GM18508 (cell line): ENCODE data around the gene PRMT7.
"Not testable (repeated sequence)": the region's sequence is repeated elsewhere in the genome, so short reads cannot be mapped to it uniquely, and the experiment has no call there.

Source experiments
- ATAC-seq: cut with Tn5 transposase; IDR thresholded peaks from one replicate; pipeline ENCODE4 v1.9.1; 2021; ENCODE audit warnings: moderate number of reproducible peaks; ENCODE audit not compliant: insufficient read depth, unreplicated experiment

Gene PRMT7

GRCh38 chr16:68282064-68282452, 28.8 kb upstream of the PRMT7 start:
- no peak for ATAC-seq

- ATAC-seq: no peak
These were observed 27.5 kb upstream of the PRMT7 start for GRCh38 chr16:68283346-68283745.

- no peak for ATAC-seq
These were observed 26.8 kb upstream of the PRMT7 start for GRCh38 chr16:68283801-68284598.

GRCh38 chr16:68284847-68285246, 26.0 kb upstream of the PRMT7 start:
- ATAC-seq: no peak

- no peak for ATAC-seq
These were observed 25.1 kb upstream of the PRMT7 start for GRCh38 chr16:68285683-68286082.

GRCh38 chr16:68286153-68287074, 24.4 kb upstream of the PRMT7 start:
- no peak for ATAC-seq

GRCh38 chr16:68287276-68288251, 23.3 kb upstream of the PRMT7 start:
- no peak for ATAC-seq

- ATAC-seq: no peak
These were observed 22.6 kb upstream of the PRMT7 start for GRCh38 chr16:68288252-68288650.

- ATAC-seq: not testable (repeated sequence)
These were observed 22.0 kb upstream of the PRMT7 start for GRCh38 chr16:68288796-68289195.

- no peak for ATAC-seq
These were observed 21.6 kb upstream of the PRMT7 start for GRCh38 chr16:68289202-68289601.

- peak; percentile 64 for ATAC-seq
These were observed 21.0 kb upstream of the PRMT7 start for GRCh38 chr16:68289621-68290329.

- no peak for ATAC-seq
These were observed 20.4 kb upstream of the PRMT7 start for GRCh38 chr16:68290450-68290849.

GRCh38 chr16:68291227-68291626, 19.6 kb upstream of the PRMT7 start:
- no peak for ATAC-seq

GRCh38 chr16:68292425-68292824, 18.4 kb upstream of the PRMT7 start:
- no peak for ATAC-seq

GRCh38 chr16:68296291-68296690, 14.5 kb upstream of the PRMT7 start:
- ATAC-seq: no peak

- no peak for ATAC-seq
These were observed 14.1 kb upstream of the PRMT7 start for GRCh38 chr16:68296693-68297092.

- ATAC-seq: no peak
These were observed 12.9 kb upstream of the PRMT7 start for GRCh38 chr16:68297908-68298307.

- ATAC-seq: no peak
These were observed 12.5 kb upstream of the PRMT7 start for GRCh38 chr16:68298312-68298711.

GRCh38 chr16:68298907-68299561, 11.8 kb upstream of the PRMT7 start:
- no peak for ATAC-seq
